Measurements from ENCODE around the gene LENG8.

DNA sequence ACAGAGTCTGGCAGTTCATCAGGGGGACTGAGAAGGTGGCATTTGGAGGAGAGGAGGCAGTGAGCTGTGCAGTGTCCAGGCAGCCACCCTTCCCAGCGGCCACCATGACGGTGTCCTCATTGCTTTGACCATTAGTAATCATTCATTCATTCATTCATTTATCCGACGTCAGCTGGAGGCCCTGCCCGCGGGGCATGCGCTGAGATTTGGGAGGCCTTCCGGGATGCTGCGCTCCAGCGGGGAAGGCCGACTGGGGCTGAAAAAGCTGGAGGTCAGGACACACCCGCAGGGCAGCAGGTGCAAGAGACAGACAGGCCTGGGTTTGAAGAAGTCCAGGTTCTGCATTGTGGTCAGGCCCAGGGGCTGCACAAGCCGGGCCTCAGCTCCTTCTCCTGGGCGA is 24.8 kb upstream of the LENG8 start:
- TF ChIP-seq CTCF (IDR thresholded peaks at IDR 0.05; ENCODE audit: borderline replicate concordance, extremely low read depth, low read length, poor library complexity, severe bottlenecking) (no peak), EZH2 (IDR thresholded peaks at IDR 0.05; ENCODE audit: borderline replicate concordance, low read depth, low read length, severe bottlenecking) (no peak)
